Stomach (tissue), 9 donors: ENCODE measurements around the gene FLOT1. TPM values are rescaled to one million over a fixed set of nuclear protein-coding genes. Genes with fewer than 3 reads are reported as not detected.

Source experiments
- DNase-seq, 2 donors: peaks; one replicate each; pipeline versions ENCODE4 v3.0.0 to v3.0.0-alpha.2; 2013 to 2019
- H3K27ac ChIP-seq, 5 donors: fragments of 200-600 bp in 4 of 5; sonication (generic) in 4 of 5; one replicate each; pipeline ENCODE4 v1.5.1; 2013 to 2019; ENCODE audit warnings: mild to moderate bottlenecking in 1 of 5, moderate library complexity in 1 of 5
- H3K27me3 ChIP-seq, 3 donors: fragments of 200-600 bp; sonication (generic); one replicate each; pipeline ENCODE4 v1.5.1; 2017 to 2019; ENCODE audit warnings: mixed run types in 1 of 3
- H3K36me3 ChIP-seq, 4 donors: fragments of 200-600 bp; sonication (generic); 1 replicate in 3 of 4; 2 replicates in 1 of 4; pipeline ENCODE4 v1.5.1; 2016 to 2019
- H3K4me1 ChIP-seq, 4 donors: fragments of 200-600 bp; sonication (generic); one replicate each; pipeline ENCODE4 v1.5.1; 2016 to 2019
- H3K4me3 ChIP-seq, 4 donors: fragments of 200-600 bp; sonication (generic) in 3 of 4; one replicate each; pipeline ENCODE4 v1.5.1; 2016 to 2019; ENCODE audit warnings: mild to moderate bottlenecking in 1 of 4
- H3K9me3 ChIP-seq, 4 donors: fragments of 200-600 bp; sonication (generic); one replicate each; pipeline ENCODE4 v1.5.1; 2016 to 2019
- EP300 ChIP-seq: sonication (generic); formaldehyde crosslinking; IDR thresholded peaks from one replicate; pipeline ENCODE4 v1.6.1; 2017; ENCODE audit warnings: antibody characterized with exemption
- POLR2A ChIP-seq, 4 donors: fragments of 450-650 bp; IDR thresholded peaks; one replicate each; pipeline ENCODE4 v1.6.1; 2016; ENCODE audit warnings: antibody characterized with exemption in 4 of 4, control low read depth in 2 of 4, mild to moderate bottlenecking in 1 of 4, moderate library complexity in 1 of 4
- POLR2AphosphoS5 ChIP-seq, 3 donors: sonication (generic); formaldehyde crosslinking; IDR thresholded peaks; one replicate each; pipeline ENCODE4 v1.6.1; 2016; ENCODE audit warnings: antibody characterized with exemption in 3 of 3
- WGBS, 5 donors: extraction: QIAGEN DNeasy Blood & Tissue Kit in 3 of 5; methylation state at CpG; one replicate each; pipeline versions ENCODE4 v1.1.5 to v1.1.7; 2013 to 2018; 5-methylcytosine and 5-hydroxymethylcytosine counted together
- intact Hi-C: fragments of 100-400 bp; cut with DNase I; formaldehyde crosslinking; loops from one replicate; pipeline ENCODE4 v1.15.1; 2023; ENCODE audit warnings: low total_unique reads
- polyA plus RNA-seq, 3 donors: library from polyadenylated mRNA; stranded (reverse); fragments of 200-250 nt; gene quantifications; one replicate each; pipeline ENCODE4 v1.2.3, GENCODE V29; 2013
- total RNA-seq, 5 donors: library from RNA; depleted of rRNA; stranded (reverse); fragments of >200 nt; gene quantifications; one replicate each; pipeline versions ENCODE4 v1.1.0 to v1.2.3, GENCODE V29; 2014 to 2016
- TF ChIP-seq, protein P1 (sequence below), 7 experiments: fragments of 450-650 bp in 4 of 7; fragments of 200-600 bp in 3 of 7; sonication (generic) in 3 of 7; IDR thresholded peaks; one replicate each; pipeline ENCODE4 v1.5.1; 2016 to 2019; ENCODE audit warnings: antibody characterized with exemption in 7 of 7, control low read depth in 2 of 7, mild to moderate bottlenecking in 1 of 7
- donor health status: healthy with polysubstance abuse.
- donor health status: Bipolar disorder and iron deficiency.
- donor health status: healthy.

Gene FLOT1
- total and polyA plus RNA-seq, 8 donors = 40.6 to 201 (median 125) TPM

DNA sequence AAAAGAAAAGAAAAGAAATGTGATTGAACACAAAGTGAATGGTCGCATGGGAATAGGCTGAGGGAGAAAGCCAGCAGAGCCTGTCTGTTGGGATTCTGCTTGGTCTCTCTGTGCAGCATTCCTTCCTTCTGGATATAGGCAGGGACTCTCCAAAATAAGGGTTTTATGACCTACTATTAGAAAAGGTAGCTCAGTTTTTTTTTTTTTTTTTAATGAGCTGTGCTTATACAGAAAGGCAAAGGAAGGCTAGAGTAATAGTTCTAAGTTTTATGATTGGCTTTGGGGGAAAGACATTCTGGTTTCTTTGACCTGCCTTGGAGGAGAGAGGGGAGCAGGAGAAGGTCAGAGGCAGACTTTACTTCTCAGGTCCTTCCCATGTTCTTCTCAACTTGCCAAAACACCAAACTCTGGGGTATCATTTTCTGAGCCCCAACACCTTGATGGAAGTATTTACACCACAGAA, 20.7 kb upstream of the FLOT1 start:
- no peaks in the 10 kb centered on the region for H3K27me3 ChIP-seq

DNA sequence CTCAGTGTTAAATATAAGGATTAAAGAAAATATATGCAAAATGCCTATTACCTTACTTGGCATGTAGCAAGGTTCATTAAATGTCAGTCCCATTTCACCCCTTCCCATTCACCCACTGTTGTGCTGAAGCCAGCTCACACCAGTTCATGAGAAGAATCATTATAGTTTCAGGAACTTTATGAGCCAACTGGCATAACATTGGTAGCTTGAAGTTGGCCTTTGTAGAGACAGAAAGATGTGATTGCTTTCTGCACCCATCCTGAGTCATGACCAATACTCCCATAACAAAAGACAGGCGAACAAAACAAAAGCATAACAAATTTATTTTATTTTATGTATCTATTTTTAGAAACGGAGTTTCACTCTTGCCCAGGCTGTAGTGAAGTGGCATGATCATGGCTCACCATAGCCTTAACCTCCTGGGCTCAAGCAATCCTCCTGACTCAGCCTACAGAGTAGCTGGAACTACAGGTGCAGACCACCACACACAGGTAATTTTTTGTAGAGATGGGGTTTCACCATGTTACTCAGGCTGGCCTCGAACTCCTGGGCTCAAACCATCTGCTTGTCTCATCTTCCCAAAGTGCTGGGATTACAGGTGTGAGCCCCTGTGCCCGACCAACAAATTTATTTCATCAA, 19.4 kb upstream of the FLOT1 start:
- no peak for DNase-seq
- Histone ChIP-seq H3K4me3 (no peak overlapping the region), H3K27ac (no peak overlapping the region), H3K36me3 (no peaks in the 10 kb centered on the region), H3K27me3 (no peaks in the 10 kb centered on the region), H3K4me1 (peaks cover 13 to 42% (median 26%) of the 10 kb centered on the region in 4 donors), H3K9me3 (no peaks in the 10 kb centered on the region)
- WGBS, 5 donors = 91 to 95% (median 94%) methylated on average over 4 of the region's 4 CpGs
- TF ChIP-seq, protein P1, sequence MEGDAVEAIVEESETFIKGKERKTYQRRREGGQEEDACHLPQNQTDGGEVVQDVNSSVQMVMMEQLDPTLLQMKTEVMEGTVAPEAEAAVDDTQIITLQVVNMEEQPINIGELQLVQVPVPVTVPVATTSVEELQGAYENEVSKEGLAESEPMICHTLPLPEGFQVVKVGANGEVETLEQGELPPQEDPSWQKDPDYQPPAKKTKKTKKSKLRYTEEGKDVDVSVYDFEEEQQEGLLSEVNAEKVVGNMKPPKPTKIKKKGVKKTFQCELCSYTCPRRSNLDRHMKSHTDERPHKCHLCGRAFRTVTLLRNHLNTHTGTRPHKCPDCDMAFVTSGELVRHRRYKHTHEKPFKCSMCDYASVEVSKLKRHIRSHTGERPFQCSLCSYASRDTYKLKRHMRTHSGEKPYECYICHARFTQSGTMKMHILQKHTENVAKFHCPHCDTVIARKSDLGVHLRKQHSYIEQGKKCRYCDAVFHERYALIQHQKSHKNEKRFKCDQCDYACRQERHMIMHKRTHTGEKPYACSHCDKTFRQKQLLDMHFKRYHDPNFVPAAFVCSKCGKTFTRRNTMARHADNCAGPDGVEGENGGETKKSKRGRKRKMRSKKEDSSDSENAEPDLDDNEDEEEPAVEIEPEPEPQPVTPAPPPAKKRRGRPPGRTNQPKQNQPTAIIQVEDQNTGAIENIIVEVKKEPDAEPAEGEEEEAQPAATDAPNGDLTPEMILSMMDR (IDR thresholded peaks at IDR 0.05) = no peak
- TF ChIP-seq POLR2AphosphoS5 (IDR thresholded peaks at IDR 0.05) (no peak), POLR2A (IDR thresholded peaks at IDR 0.05) (no peak), EP300 (no peak)
- intact Hi-C loops = no loop called here

More for the DNA sequence above, 20.7 kb upstream of the FLOT1 start:
- peaks cover 13 to 42% (median 26%) of the 10 kb centered on the region in 4 donors for H3K4me1 ChIP-seq
- intact Hi-C loops = no loop called here
- peak overlapping the region; percentile 56 to 72 (median 66) for H3K27ac ChIP-seq
- H3K4me3 ChIP-seq = no peak overlapping the region
- WGBS, 5 donors = 75 to 91% (median 89%) methylated on average over 1 of the region's 1 CpG
- DNase-seq = no peak
- no peaks in the 10 kb centered on the region for H3K36me3 ChIP-seq
- TF ChIP-seq EP300 (no peak), POLR2A (IDR thresholded peaks at IDR 0.05) (no peak), POLR2AphosphoS5 (IDR thresholded peaks at IDR 0.05) (no peak)
- TF ChIP-seq, protein P1 (IDR thresholded peaks at IDR 0.05) = no peak
- no peaks in the 10 kb centered on the region for H3K9me3 ChIP-seq

DNA sequence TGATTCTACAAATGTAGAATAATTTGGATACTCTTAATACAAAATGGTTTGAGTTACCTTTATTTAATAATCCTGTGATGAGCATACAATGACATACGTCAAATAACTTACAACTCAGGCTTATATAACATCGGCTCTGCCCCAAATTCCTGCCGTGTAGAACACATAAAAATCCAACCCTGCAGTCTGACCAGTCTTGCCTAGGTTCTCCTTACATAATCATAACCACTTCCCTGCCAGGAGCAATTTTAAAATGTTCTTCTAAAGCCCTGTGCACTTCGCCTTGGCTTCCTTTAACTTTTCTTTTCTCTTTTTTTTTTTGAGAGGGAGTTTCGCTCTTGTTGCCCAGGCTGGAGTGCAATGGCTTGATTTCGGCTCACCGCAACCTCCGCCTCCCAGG, 18.1 kb upstream of the FLOT1 start:
- no peak for DNase-seq
- H3K27ac ChIP-seq = peak overlapping the region in 2 of 5 donors; percentile 44 to 51
- intact Hi-C loops = no loop called here
- 74 to 89% (median 82%) methylated on average over 8 of the region's 8 CpGs for WGBS, 5 donors
- TF ChIP-seq, protein P1 (IDR thresholded peaks at IDR 0.05) = no peak
- TF ChIP-seq POLR2AphosphoS5 (IDR thresholded peaks at IDR 0.05) (no peak), EP300 (no peak), POLR2A (IDR thresholded peaks at IDR 0.05) (no peak)
- no peaks in the 10 kb centered on the region for H3K36me3 ChIP-seq
- H3K4me3 ChIP-seq = no peak overlapping the region
- H3K4me1 ChIP-seq = peaks cover 13 to 32% (median 23%) of the 10 kb centered on the region in 4 donors
- no peaks in the 10 kb centered on the region for H3K9me3 ChIP-seq
- H3K27me3 ChIP-seq = no peaks in the 10 kb centered on the region

DNA sequence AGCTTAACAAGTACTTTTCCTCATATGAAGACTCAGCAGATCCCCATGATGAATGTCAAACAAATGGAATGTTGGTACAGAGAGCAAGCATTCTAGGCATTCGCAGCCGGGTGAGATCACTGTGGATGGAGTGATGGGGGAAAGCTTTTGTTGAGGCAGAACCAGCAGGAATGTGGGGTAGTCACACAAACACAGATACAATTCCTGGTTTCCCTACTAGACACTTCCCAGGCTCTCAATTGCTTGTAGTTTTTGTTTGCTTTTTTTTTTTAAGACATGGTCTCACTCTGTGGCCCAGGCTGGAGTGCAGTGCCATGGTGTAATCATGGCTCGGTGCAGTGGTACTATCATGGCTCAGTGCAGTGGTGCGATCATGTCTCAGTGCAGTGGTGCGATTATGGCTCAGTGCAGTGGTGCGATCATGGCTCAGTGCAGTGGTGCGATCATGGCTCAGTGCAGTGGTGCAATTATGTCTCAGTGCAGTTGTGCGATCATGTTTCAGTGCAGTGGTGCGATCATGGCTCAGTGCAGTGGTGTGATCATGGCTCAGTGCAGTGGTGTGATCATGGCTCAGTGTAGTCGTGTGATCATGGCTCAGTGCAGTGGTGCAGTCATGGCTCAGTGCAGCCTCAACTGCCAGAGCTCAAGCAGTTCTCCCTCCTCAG, 17.2 kb upstream of the FLOT1 start:
- H3K4me1 ChIP-seq = peaks cover 13 to 32% (median 21%) of the 10 kb centered on the region in 4 donors
- intact Hi-C loops = no loop called here
- H3K27ac ChIP-seq = peak overlapping the region in 3 of 5 donors; percentile 44 to 53 (median 51)
- 81 to 97% (median 92%) methylated on average over 10 of the region's 10 CpGs for WGBS, 5 donors
- no peaks in the 10 kb centered on the region for H3K9me3 ChIP-seq
- no peaks in the 10 kb centered on the region for H3K36me3 ChIP-seq
- DNase-seq = peak in 1 of 2 donors; percentile 48
- no peak for TF ChIP-seq POLR2A (IDR thresholded peaks at IDR 0.05)
- TF ChIP-seq POLR2AphosphoS5 (IDR thresholded peaks at IDR 0.05) = peak in 1 of 3 donors; percentile 37
- TF ChIP-seq, protein P1 (IDR thresholded peaks at IDR 0.05) = no peak
- no peak for TF ChIP-seq EP300
- H3K4me3 ChIP-seq = no peak overlapping the region
- no peaks in the 10 kb centered on the region for H3K27me3 ChIP-seq
